Neural cell (in vitro differentiated cells): ENCODE measurements around the gene PIGT. TPM values are rescaled to one million over a fixed set of nuclear protein-coding genes. Genes with fewer than 3 reads are reported as not detected.

Experiments used
- H2AFZ ChIP-seq: fragments of 200-600, 300-800 bp; sonication (generic), shearing (Covaris generic); 2 replicates; pipeline ENCODE4 v1.6.0; 2014; ENCODE audit warnings: low read depth, mild to moderate bottlenecking, antibody characterized with exemption, low read length, moderate library complexity
- H3F3A ChIP-seq: fragments of 200-600 bp; shearing (Covaris generic); 2 replicates; pipeline ENCODE4 v1.6.1; 2016; ENCODE audit warnings: mild to moderate bottlenecking, moderate library complexity, mixed read lengths, antibody characterized with exemption, low read length; ENCODE audit not compliant: insufficient read depth, poor library complexity, severe bottlenecking
- H3K27ac ChIP-seq: fragments of 200-600, 300-800 bp; sonication (generic), shearing (Covaris generic); 2 replicates; pipeline ENCODE4 v1.5.1; 2014; ENCODE audit warnings: mild to moderate bottlenecking, low read length, moderate library complexity
- H3K27me3 ChIP-seq: fragments of 300-800, 200-600 bp; sonication (generic), shearing (Covaris generic); 2 replicates; pipeline ENCODE4 v1.6.0; 2014; ENCODE audit warnings: mild to moderate bottlenecking, low read depth, low read length, moderate library complexity; ENCODE audit not compliant: insufficient read depth
- H3K36me3 ChIP-seq: fragments of 300-800, 200-600 bp; sonication (generic), shearing (Covaris generic); 2 replicates; pipeline ENCODE4 v1.5.1; 2014; ENCODE audit warnings: mild to moderate bottlenecking, antibody characterized with exemption, low read length, moderate library complexity; ENCODE audit not compliant: insufficient read depth
- H3K4me2 ChIP-seq: fragments of 300-800, 200-600 bp; sonication (generic), shearing (Covaris generic); 2 replicates; pipeline ENCODE4 v1.6.0; 2014; ENCODE audit warnings: mild to moderate bottlenecking, low read length
- H3K4me3 ChIP-seq: fragments of 300-800, 200-600 bp; sonication (generic), shearing (Covaris generic); 2 replicates; pipeline ENCODE4 v1.5.1; 2014; ENCODE audit warnings: mild to moderate bottlenecking, low read length, moderate library complexity
- H3K79me2 ChIP-seq: fragments of 200-600 bp; shearing (Covaris generic); replicated peaks from 2 replicates; pipeline ENCODE4 v1.6.0; 2014; ENCODE audit warnings: mild to moderate bottlenecking, low read length, moderate library complexity; ENCODE audit not compliant: insufficient read depth
- H3K9ac ChIP-seq: fragments of 300-800, 200-600 bp; sonication (generic), shearing (Covaris generic); 2 replicates; pipeline ENCODE4 v1.6.1; 2016; ENCODE audit warnings: mild to moderate bottlenecking, low read length, mixed read lengths
- H3K9me2 ChIP-seq: fragments of 200-600 bp; shearing (Covaris generic); 2 replicates; pipeline ENCODE4 v1.6.1; 2016; ENCODE audit warnings: mild to moderate bottlenecking, low read length, mixed read lengths; ENCODE audit not compliant: insufficient read depth
- H3K9me3 ChIP-seq: fragments of 200-600, 300-800 bp; sonication (generic), shearing (Covaris generic); 2 replicates; pipeline ENCODE4 v1.6.1; 2016; ENCODE audit warnings: mild to moderate bottlenecking, mixed run types, low read length, moderate library complexity, mixed read lengths
- H4K20me1 ChIP-seq: fragments of 200-600 bp; shearing (Covaris generic); 2 replicates; pipeline ENCODE4 v1.6.1; 2016; ENCODE audit warnings: mild to moderate bottlenecking, mixed run types; ENCODE audit not compliant: insufficient read depth
- EP300 ChIP-seq: fragments of 450-650 bp; conservative IDR thresholded peaks from 2 replicates; pipeline ENCODE4 v1.6.1; 2014; ENCODE audit warnings: antibody characterized with exemption, mild to moderate bottlenecking, moderate library complexity; ENCODE audit not compliant: poor library complexity, severe bottlenecking
- EZH2 ChIP-seq: fragments of 200-600, 300-800 bp; shearing (Covaris generic), sonication (generic); IDR thresholded peaks from 2 replicates; pipeline ENCODE4 v1.6.1; 2014; ENCODE audit warnings: antibody characterized with exemption, low read length, borderline replicate concordance, mild to moderate bottlenecking; ENCODE audit not compliant: insufficient read depth, poor library complexity, severe bottlenecking
- MXI1 ChIP-seq: fragments of 450-650 bp; conservative IDR thresholded peaks from 2 replicates; pipeline ENCODE4 v1.6.1; 2014; ENCODE audit warnings: antibody characterized with exemption, mild to moderate bottlenecking; ENCODE audit not compliant: poor library complexity, severe bottlenecking
- POLR2AphosphoS5 ChIP-seq: IDR thresholded peaks from 2 replicates; pipeline ENCODE4 v1.6.1; 2012
- RAD21 ChIP-seq: fragments of 450-650 bp; conservative IDR thresholded peaks from 2 replicates; pipeline ENCODE4 v1.6.1; 2014; ENCODE audit warnings: antibody characterized with exemption, mild to moderate bottlenecking, moderate library complexity
- SMC3 ChIP-seq: fragments of 450-650 bp; conservative IDR thresholded peaks from 2 replicates; pipeline ENCODE4 v1.6.1; 2014; ENCODE audit warnings: antibody characterized with exemption, mild to moderate bottlenecking, moderate library complexity; ENCODE audit not compliant: poor library complexity
- TAF1 ChIP-seq: IDR thresholded peaks from 2 replicates; pipeline ENCODE4 v1.6.1; 2012; ENCODE audit warnings: low read depth
- polyA plus RNA-seq: library from polyadenylated mRNA; depleted of rRNA; stranded (reverse); fragments of >200 nt; gene quantifications from 2 replicates; pipeline ENCODE4 v1.2.3, GENCODE V29; 2014
- TF ChIP-seq, protein P1 (sequence below): IDR thresholded peaks from 2 replicates; pipeline ENCODE4 v1.6.1; 2012; ENCODE audit warnings: borderline replicate concordance
- TF ChIP-seq, protein P2 (sequence below): fragments of 450-650 bp; IDR thresholded peaks from 2 replicates; pipeline ENCODE4 v1.5.1; 2014; ENCODE audit warnings: antibody characterized with exemption, mild to moderate bottlenecking, moderate library complexity; ENCODE audit not compliant: poor library complexity, severe bottlenecking

PIGT gene
- polyA plus RNA-seq, 1 donor from 2014 or later: 24.3 TPM

DNA sequence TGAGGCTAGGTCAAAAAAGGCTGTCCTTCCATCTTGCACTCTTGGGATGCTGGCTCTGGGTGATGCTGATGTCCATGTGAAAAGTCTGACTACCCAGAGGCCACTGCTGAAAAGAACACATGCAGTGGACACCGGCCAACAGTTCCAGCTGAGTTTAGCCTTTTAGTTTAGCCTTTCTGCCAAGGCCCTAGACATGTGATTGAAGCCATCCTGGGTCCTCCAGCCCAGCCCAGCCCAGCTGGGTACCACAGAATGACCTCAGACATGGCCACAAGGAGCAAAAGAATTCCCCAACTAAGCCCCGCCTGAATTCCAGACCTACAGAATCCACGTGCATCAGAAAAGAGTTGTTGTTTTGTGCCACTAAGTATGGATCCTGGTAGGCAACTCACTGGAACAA is 17.4 kb downstream of the PIGT start:
- Histone ChIP-seq H4K20me1 (no peaks in the 10 kb centered on the region), H2AFZ (no peak overlapping the region), H3F3A (no peaks in the 10 kb centered on the region), H3K9me3 (no peaks in the 10 kb centered on the region), H3K27me3 (no peaks in the 10 kb centered on the region), H3K4me3 (no peak overlapping the region), H3K79me2 (no peaks in the 10 kb centered on the region), H3K9me2 (no peaks in the 10 kb centered on the region), H3K4me2 (no peak overlapping the region), H3K27ac (no peak overlapping the region), H3K36me3 (no peaks in the 10 kb centered on the region), H3K9ac (no peak overlapping the region)
- TF ChIP-seq EZH2 (no peak), EP300 (no peak), SMC3 (no peak)
- TF ChIP-seq, protein P1, sequence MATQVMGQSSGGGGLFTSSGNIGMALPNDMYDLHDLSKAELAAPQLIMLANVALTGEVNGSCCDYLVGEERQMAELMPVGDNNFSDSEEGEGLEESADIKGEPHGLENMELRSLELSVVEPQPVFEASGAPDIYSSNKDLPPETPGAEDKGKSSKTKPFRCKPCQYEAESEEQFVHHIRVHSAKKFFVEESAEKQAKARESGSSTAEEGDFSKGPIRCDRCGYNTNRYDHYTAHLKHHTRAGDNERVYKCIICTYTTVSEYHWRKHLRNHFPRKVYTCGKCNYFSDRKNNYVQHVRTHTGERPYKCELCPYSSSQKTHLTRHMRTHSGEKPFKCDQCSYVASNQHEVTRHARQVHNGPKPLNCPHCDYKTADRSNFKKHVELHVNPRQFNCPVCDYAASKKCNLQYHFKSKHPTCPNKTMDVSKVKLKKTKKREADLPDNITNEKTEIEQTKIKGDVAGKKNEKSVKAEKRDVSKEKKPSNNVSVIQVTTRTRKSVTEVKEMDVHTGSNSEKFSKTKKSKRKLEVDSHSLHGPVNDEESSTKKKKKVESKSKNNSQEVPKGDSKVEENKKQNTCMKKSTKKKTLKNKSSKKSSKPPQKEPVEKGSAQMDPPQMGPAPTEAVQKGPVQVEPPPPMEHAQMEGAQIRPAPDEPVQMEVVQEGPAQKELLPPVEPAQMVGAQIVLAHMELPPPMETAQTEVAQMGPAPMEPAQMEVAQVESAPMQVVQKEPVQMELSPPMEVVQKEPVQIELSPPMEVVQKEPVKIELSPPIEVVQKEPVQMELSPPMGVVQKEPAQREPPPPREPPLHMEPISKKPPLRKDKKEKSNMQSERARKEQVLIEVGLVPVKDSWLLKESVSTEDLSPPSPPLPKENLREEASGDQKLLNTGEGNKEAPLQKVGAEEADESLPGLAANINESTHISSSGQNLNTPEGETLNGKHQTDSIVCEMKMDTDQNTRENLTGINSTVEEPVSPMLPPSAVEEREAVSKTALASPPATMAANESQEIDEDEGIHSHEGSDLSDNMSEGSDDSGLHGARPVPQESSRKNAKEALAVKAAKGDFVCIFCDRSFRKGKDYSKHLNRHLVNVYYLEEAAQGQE: no peak
- TF ChIP-seq, protein P2, sequence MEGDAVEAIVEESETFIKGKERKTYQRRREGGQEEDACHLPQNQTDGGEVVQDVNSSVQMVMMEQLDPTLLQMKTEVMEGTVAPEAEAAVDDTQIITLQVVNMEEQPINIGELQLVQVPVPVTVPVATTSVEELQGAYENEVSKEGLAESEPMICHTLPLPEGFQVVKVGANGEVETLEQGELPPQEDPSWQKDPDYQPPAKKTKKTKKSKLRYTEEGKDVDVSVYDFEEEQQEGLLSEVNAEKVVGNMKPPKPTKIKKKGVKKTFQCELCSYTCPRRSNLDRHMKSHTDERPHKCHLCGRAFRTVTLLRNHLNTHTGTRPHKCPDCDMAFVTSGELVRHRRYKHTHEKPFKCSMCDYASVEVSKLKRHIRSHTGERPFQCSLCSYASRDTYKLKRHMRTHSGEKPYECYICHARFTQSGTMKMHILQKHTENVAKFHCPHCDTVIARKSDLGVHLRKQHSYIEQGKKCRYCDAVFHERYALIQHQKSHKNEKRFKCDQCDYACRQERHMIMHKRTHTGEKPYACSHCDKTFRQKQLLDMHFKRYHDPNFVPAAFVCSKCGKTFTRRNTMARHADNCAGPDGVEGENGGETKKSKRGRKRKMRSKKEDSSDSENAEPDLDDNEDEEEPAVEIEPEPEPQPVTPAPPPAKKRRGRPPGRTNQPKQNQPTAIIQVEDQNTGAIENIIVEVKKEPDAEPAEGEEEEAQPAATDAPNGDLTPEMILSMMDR: no peak

DNA sequence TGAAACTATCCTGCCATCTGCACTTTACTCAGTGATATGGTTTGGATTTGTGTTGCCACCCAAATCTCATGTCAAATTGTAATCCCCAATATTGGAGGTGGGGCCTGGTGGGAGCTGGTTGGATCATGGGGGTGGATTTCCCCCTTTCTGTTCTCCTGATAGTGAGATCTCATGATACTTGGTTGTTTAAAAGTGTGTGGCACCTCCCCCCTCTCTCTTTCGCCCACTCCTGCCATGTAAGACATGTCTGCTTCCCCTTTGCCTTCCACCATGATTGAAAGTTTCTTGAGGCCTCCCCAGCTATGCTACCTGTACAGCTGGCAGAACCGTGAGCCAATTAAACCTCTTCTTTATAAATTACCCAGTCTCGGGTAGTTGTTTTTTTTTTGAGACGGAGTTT is 18.0 kb downstream of the PIGT start:
- no peaks in the 10 kb centered on the region for H3K36me3 ChIP-seq
- no peaks in the 10 kb centered on the region for H3K9me3 ChIP-seq
- no peaks in the 10 kb centered on the region for H4K20me1 ChIP-seq
- H3K9me2 ChIP-seq: no peaks in the 10 kb centered on the region
- no peaks in the 10 kb centered on the region for H3K27me3 ChIP-seq
- no peaks in the 10 kb centered on the region for H3F3A ChIP-seq
- no peak for TF ChIP-seq POLR2AphosphoS5
- TF ChIP-seq RAD21: no peak
- TF ChIP-seq MXI1: no peak
- TF ChIP-seq EP300: no peak
- TF ChIP-seq SMC3: no peak
- TF ChIP-seq TAF1: no peak
- TF ChIP-seq, protein P2: no peak
- TF ChIP-seq EZH2: no peak
- TF ChIP-seq, protein P1: no peak
- H3K4me3 ChIP-seq: no peak overlapping the region
- H3K4me2 ChIP-seq: no peak overlapping the region
- H3K79me2 ChIP-seq: no peaks in the 10 kb centered on the region
- no peak overlapping the region for H2AFZ ChIP-seq
- H3K27ac ChIP-seq: no peak overlapping the region
- no peak overlapping the region for H3K9ac ChIP-seq
